ENCODE measurements around the gene CCDC43. TPM values are rescaled to one million over a fixed set of nuclear protein-coding genes. Genes with fewer than 3 reads are reported as not detected.

CCDC43 gene
- total RNA-seq, 4 donors from 2014 or later, result 44.3 to 54.3 (median 51.5) TPM

GRCh38 chr17:44655983-44656710 lies 33.4 kb downstream of the CCDC43 start, which contains the start of gene MEIOC:
Gene MEIOC, plus strand, starts transcription at chr17:44656468. Its CDS starts 146 bp downstream, at chr17:44656614.
- Histone ChIP-seq H3K4me3 (peak within 1 kb of the TSS in 2 of 4 donors; percentile 17 to 25), H3K36me3 (no peaks in the 10 kb centered on the region), H3K27ac (no peak within 1 kb of the TSS), H3K4me1 (no peaks in the 10 kb centered on the region), H3K9me3 (no peaks in the 10 kb centered on the region), H3K27me3 (peaks cover 35 to 59% (median 57%) of the 10 kb centered on the region in 3 donors)
- in situ Hi-C loops (cut with MboI; ENCODE audit: low sequenced_read_pairs in 4 of 4), result no loop called here
- TF ChIP-seq POLR2A (IDR thresholded peaks at IDR 0.05) (no peak), CTCF (IDR thresholded peaks at IDR 0.05 in 4 of 5, conservative IDR thresholded peaks at IDR 0.05 in 1 of 5) (no peak)
- intact Hi-C loops (cut with DNase I; ENCODE audit: low total_unique reads), result no loop called here
- DNase-seq, result no peak
- ATAC-seq, result no peak

GRCh38 chr17:44653954-44654353 lies 35.6 kb downstream of the CCDC43 start:
- ATAC-seq (no peak), DNase-seq (no peak)
- in situ Hi-C loops (cut with MboI; ENCODE audit: low sequenced_read_pairs in 4 of 4) (no loop called here), intact Hi-C loops (cut with DNase I; ENCODE audit: low total_unique reads) (no loop called here)
- TF ChIP-seq POLR2A (IDR thresholded peaks at IDR 0.05) (no peak), CTCF (IDR thresholded peaks at IDR 0.05 in 4 of 5, conservative IDR thresholded peaks at IDR 0.05 in 1 of 5) (no peak)
- Histone ChIP-seq H3K4me3 (no peak overlapping the region), H3K27ac (no peak overlapping the region), H3K27me3 (peaks cover 36 to 59% (median 53%) of the 10 kb centered on the region in 3 donors), H3K4me1 (no peaks in the 10 kb centered on the region), H3K36me3 (no peaks in the 10 kb centered on the region), H3K9me3 (no peaks in the 10 kb centered on the region)

GRCh38 chr17:44653384-44653783 lies 36.2 kb downstream of the CCDC43 start:
- Histone ChIP-seq H3K27ac (no peak overlapping the region), H3K4me1 (no peaks in the 10 kb centered on the region), H3K36me3 (no peaks in the 10 kb centered on the region), H3K4me3 (no peak overlapping the region), H3K27me3 (peaks cover 38 to 58% (median 48%) of the 10 kb centered on the region in 3 donors), H3K9me3 (no peaks in the 10 kb centered on the region)
- in situ Hi-C loops (cut with MboI; ENCODE audit: low sequenced_read_pairs in 4 of 4), result no loop called here
- DNase-seq (no peak), ATAC-seq (no peak)
- intact Hi-C loops (cut with DNase I; ENCODE audit: low total_unique reads), result no loop called here
- no peak for TF ChIP-seq POLR2A (IDR thresholded peaks at IDR 0.05)
- no peak for TF ChIP-seq CTCF (IDR thresholded peaks at IDR 0.05 in 4 of 5, conservative IDR thresholded peaks at IDR 0.05 in 1 of 5)

- Histone ChIP-seq H3K36me3 (no peaks in the 10 kb centered on the region), H3K4me1 (no peaks in the 10 kb centered on the region), H3K4me3 (no peak overlapping the region), H3K27ac (no peak overlapping the region), H3K9me3 (no peaks in the 10 kb centered on the region), H3K27me3 (peaks cover 36 to 52% (median 43%) of the 10 kb centered on the region in 3 donors)
- in situ Hi-C loops (cut with MboI; ENCODE audit: low sequenced_read_pairs in 4 of 4) (no loop called here), intact Hi-C loops (cut with DNase I; ENCODE audit: low total_unique reads) (no loop called here)
- ATAC-seq (no peak), DNase-seq (no peak)
- TF ChIP-seq POLR2A (IDR thresholded peaks at IDR 0.05) (no peak), CTCF (IDR thresholded peaks at IDR 0.05 in 4 of 5, conservative IDR thresholded peaks at IDR 0.05 in 1 of 5) (no peak)
Observed at GRCh38 chr17:44652727-44653126, 36.8 kb downstream of the CCDC43 start.

All from gastrocnemius medialis (tissue), 4 donors.